ENCODE results near the gene ARID5B.

DNA sequence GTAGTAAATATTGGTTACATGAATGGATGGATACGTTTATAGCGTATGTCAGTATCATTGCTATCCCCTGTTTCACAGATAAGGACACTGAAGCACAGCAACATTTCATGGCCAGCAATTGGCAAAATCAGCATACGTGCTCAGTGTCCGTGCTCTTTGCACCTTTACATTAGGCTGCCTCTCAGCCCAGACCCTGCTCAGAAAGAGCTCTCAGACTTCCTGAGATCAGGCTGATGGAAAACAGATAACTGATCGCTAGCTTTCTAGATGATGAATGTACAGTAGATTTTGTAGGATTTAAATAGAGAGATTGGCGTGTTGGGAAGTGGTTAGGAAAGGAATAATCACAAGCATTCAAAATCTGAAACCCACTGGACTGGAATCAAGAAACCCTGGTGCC lies 106.7 kb downstream of the ARID5B start:
- TF ChIP-seq, protein P1, sequence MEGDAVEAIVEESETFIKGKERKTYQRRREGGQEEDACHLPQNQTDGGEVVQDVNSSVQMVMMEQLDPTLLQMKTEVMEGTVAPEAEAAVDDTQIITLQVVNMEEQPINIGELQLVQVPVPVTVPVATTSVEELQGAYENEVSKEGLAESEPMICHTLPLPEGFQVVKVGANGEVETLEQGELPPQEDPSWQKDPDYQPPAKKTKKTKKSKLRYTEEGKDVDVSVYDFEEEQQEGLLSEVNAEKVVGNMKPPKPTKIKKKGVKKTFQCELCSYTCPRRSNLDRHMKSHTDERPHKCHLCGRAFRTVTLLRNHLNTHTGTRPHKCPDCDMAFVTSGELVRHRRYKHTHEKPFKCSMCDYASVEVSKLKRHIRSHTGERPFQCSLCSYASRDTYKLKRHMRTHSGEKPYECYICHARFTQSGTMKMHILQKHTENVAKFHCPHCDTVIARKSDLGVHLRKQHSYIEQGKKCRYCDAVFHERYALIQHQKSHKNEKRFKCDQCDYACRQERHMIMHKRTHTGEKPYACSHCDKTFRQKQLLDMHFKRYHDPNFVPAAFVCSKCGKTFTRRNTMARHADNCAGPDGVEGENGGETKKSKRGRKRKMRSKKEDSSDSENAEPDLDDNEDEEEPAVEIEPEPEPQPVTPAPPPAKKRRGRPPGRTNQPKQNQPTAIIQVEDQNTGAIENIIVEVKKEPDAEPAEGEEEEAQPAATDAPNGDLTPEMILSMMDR (IDR thresholded peaks at IDR 0.05; ENCODE audit: extremely low read depth in 1 of 2, insufficient read depth in 1 of 2, low read depth in 1 of 2, low read length in 2 of 2) = no peak
- TF ChIP-seq JUN (IDR thresholded peaks at IDR 0.05; ENCODE audit: borderline replicate concordance, insufficient read depth, insufficient read length, low read depth) = no peak
- no peak for TF ChIP-seq POLR2AphosphoS5 (IDR thresholded peaks at IDR 0.05; ENCODE audit: insufficient read depth, low read depth, low read length)
- no peak for TF ChIP-seq GATA2 (IDR thresholded peaks at IDR 0.05; ENCODE audit: insufficient read depth, insufficient read length, low read depth, low read length)
- no peak for TF ChIP-seq EZH2 (IDR thresholded peaks at IDR 0.05; ENCODE audit: borderline replicate concordance, low read depth, low read length, severe bottlenecking)
- TF ChIP-seq, protein P2, sequence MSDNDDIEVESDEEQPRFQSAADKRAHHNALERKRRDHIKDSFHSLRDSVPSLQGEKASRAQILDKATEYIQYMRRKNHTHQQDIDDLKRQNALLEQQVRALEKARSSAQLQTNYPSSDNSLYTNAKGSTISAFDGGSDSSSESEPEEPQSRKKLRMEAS (IDR thresholded peaks at IDR 0.05; ENCODE audit: insufficient read depth, insufficient read length) = no peak

Data from endothelial cell of umbilical vein (primary cell).